Keratinocyte (primary cell): ENCODE data around the gene ACSL4.

Source experiments
- CTCF ChIP-seq, 3 experiments: IDR thresholded peaks in 1 of 3; conservative IDR thresholded peaks in 1 of 3; optimal IDR thresholded peaks in 1 of 3; 2 replicates in 2 of 3; 3 replicates in 1 of 3; pipeline versions ENCODE3 to v1.5.1; 2011; ENCODE audit warnings: low read length in 3 of 3, mild to moderate bottlenecking in 3 of 3, moderate library complexity in 2 of 3, control low read depth in 1 of 3, inconsistent platforms in 1 of 3; ENCODE audit not compliant: insufficient read depth in 2 of 3; ENCODE audit errors: extremely low read depth in 1 of 3
- EZH2 ChIP-seq: IDR thresholded peaks from one replicate; pipeline ENCODE4 v1.6.1; 2012; ENCODE audit warnings: inconsistent platforms, mild to moderate bottlenecking, low read length, moderate library complexity

- TF ChIP-seq CTCF (optimal IDR thresholded peaks at IDR 0.05 in 1 of 3, IDR thresholded peaks at IDR 0.05 in 1 of 3, conservative IDR thresholded peaks at IDR 0.05 in 1 of 3; ENCODE audit: extremely low read depth in 1 of 3, insufficient read depth in 2 of 3, low read length in 3 of 3) (no peak), EZH2 (no peak)
Observed at GRCh38 chrX:109672239-109672638, 60.8 kb downstream of the ACSL4 start.
